Measurements from ENCODE around the gene PMEL.
"Not testable (repeated sequence)": the region's sequence is repeated elsewhere in the genome, so short reads cannot be mapped to it uniquely, and the experiment has no call there.

PMEL gene

DNA sequence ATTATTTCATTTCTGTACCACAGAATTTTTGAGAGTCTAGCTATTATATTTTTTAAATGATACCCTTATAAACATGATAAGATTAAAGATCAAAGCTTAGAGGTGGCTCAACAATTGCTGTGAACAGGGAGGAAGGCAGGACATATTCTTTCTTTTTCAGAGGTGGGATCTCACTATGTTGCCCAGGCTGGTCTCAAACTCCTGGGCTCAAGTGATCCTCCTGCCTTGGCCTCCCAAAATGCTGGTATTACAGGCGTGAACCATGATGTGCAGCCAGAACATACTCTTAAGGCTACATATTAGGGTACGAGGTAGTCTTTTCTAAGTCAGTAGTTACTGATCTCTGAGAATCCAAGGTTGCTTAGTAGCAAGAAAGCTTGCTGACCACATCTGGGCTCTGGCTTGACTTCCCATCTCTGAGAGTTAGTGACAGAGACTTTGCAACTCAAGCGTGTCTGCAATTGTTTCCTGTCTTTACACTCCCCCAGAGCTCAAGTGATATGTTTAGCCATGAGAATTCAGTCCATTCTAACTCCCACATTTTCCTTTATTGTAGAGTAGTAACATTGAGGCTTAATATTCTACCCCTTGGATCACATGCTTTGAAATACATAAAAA is 16.6 kb upstream of the PMEL start:
- DNase-seq: no peak

DNA sequence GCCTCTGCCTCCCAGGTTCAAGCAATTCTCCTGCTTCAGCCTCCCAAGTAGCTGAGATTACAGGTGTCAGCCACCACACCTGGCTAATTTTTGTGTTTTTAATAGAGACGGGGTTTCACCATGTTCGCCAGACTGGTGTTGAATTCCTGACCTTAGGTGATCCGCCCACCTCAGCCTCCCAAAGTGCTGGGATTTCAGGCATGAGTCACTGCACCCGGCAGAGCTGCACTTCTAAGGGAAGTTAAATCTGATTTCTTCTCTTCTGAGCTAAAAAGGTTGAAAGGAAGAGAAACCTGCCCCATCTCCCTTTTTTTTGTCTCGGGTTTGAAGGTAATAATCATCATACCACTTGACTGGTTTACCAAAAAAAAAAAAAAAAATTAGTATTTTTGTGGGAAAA is 16.0 kb upstream of the PMEL start:
- not testable (repeated sequence) for DNase-seq

DNA sequence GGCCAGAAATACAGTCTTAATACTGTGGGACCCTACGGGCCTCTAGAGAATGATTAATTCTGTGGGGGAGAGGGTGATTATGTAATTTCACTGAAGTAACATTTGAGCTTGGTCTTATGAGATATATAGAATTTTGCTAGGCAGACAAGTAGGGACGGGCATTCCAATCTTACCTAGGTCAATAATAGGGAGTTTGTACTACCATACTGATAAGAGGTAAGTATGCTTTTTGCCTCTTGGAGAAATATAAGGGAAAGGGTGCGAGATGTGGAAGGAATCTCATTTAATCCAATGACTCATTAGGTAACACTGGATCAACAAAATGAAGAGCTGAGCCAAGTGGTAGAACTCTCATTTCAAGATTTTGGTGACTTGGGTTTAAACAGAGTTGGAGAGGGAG is 13.2 kb upstream of the PMEL start:
- DNase-seq: no peak

DNA sequence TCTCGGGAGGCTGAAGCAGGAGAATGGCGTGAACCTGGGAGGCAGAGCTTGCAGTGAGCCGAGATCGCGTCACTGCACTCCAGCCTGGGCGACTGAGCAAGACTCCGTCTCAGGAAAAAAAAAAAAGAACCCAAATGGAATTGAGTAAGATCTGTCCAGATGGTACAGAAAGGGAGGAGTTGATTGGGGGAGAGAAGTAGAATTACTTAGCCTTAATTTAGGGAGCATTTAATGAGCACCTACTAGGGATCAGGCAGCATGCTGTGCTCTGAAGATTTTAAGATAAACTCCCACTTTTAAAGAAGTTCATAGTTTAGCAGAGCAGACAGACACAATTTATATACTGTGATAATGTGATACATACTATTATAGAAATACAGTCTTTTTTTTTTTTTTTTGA is 12.6 kb upstream of the PMEL start:
- no peak for DNase-seq

DNA sequence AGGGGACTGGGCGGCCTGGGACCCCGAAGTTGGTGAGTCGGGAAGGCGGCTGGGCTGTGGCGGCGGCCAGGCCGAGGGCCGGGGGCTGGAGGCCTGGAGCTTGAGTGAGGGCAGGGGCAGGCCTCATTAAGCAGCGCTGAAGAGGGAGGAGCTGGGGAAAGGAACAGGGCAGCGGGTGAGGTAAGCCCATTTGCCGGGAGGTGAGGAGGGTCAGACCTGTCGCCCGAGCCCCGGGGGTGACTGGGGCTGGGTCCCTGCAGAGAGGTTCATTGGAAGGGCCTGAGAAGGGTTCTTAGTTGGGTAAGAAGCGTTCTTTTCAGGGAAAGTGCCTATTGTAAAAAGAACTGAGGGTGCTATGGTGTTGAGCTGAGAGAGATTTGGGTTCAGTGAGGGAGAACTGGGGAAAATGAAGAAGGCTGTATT is 8.5 kb upstream of the PMEL start:
- peak; percentile 8 for DNase-seq

DNA sequence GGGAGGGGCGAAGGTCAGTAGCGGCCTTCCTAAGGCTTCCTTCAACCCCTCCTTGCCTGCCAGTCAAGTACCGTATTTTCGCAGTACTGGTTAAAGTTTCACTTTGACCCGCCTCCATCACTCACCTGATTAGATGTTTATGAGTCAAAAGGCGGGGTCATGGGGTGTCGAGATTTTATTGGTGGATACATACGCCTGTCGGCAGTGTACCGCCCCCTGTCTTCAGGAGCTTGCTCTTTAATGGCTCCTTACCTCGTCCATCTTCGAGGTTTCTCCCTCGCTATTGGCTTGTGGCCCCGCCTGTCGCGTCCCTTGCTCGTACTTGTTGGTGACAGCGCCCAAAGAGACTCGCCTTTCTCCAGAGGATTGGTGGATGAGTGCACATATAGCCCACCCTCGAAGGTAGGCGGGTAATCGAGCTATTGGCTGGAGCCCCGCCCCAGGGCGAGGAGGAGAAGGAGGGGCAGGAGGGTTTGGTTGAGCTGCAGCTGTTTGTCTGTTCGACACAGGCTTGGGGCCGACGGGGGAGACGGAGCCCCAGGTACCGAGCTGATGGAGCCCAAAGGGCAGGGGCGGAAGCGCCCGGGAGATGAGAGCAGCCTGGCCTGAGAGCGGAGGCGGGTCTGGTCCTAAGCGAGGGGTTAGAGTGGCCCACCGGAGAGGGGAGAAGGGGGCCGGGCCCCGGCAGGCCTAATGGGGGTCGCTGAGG is 7.9 kb upstream of the PMEL start, which contains the start of gene RAB5B:
Gene RAB5B (plus strand): TSS at position 480 of the 709 bp plus-strand sequence. CDS start 12,883 bp downstream, outside the sequence.
- DNase-seq: peak; percentile 100

DNA sequence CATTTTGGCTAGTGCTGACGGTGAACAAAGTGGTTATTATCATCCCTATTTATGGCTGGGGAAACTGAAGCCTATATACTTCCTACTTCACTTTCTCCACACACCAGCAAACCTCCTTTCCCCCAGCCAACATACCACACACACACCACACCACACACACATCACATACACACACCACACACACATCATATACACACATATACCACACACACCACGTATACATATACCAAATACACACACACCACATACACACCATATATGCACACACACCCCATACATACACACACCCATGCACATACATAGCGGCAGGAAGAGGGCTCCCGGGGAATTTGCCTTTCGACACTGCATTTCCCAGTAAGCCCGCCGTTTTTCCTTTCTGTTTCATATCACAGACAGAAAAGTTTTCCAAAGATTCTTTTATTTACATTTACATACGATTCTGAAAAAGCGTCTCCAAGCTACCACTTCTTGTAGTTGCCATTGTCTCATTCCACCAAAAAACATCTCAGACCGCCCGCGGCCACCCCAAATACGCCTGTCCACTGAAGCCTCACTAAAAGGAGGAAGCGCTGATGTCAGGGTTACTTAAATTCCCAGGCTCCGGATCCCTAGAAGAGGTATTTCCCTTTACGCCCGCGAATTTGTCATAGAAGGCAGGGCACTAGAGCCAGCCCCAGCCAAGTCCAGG is 7.2 kb upstream of the PMEL start:
- peak; percentile 12 for DNase-seq

DNA sequence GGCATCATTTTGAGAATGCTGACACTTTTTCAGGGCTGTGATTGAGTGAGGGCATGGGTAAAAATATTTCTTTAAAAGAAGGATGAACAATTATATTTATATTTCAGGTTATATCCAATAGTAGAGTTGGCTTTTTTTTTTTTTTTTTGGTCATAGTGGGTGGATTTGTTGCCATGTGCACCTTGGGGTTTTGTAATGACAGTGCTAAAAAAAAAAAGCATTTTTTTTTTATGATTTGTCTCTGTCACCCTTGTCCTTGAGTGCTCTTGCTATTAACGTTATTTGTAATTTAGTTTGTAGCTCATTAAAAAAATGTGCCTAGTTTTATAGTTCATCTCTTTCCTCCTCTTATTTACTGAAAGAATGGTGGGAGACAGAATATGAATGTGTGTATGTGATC is 6.6 kb upstream of the PMEL start:
- DNase-seq: no peak

DNA sequence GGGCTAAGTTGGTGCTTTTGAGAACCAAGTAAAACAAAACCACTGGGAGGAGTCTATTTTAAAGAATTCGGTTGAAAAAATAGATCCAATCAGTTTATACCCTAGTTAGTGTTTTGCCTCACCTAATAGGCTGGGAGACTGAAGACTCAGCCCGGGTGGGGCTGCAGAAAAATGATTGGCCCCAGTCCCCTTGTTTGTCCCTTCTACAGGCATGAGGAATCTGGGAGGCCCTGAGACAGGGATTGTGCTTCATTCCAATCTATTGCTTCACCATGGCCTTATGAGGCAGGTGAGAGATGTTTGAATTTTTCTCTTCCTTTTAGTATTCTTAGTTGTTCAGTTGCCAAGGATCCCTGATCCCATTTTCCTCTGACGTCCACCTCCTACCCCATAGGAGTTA is 6.2 kb upstream of the PMEL start:
- DNase-seq: peak; percentile 53

DNA sequence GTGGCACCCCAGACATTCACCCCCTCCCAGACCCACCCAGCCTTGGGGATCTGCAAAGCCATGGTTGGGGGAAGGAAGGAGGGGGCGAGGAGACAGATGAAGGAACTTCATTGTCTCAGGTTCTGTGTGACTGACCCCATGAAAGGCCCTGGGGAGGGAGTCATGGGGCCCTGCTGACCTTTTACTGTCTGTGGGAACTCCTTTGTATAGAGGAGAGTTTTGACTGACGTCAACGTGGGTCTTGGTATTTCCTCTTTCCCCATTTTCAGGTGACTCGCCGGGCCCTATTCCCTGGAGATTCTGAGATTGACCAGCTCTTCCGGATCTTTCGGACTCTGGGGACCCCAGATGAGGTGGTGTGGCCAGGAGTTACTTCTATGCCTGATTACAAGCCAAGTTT is 4.9 kb upstream of the PMEL start:
- DNase-seq: peak; percentile 34

DNA sequence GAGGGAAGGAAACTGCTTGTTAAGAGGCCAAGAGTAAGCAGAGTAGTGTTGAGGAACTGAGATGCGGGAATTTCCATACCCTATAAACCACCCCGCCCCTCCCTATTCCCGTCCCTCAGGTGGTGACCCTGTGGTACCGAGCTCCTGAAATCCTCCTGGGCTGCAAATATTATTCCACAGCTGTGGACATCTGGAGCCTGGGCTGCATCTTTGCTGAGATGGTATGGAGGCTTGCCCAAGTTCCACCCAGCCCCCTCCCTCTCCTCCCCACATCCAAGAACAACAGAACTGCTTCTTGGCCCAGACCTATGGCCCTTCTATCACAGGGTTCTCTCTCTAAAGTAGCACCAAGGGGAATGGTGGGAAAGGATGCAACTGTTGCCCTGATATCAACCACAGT is 3.5 kb upstream of the PMEL start:
- DNase-seq: no peak

DNA sequence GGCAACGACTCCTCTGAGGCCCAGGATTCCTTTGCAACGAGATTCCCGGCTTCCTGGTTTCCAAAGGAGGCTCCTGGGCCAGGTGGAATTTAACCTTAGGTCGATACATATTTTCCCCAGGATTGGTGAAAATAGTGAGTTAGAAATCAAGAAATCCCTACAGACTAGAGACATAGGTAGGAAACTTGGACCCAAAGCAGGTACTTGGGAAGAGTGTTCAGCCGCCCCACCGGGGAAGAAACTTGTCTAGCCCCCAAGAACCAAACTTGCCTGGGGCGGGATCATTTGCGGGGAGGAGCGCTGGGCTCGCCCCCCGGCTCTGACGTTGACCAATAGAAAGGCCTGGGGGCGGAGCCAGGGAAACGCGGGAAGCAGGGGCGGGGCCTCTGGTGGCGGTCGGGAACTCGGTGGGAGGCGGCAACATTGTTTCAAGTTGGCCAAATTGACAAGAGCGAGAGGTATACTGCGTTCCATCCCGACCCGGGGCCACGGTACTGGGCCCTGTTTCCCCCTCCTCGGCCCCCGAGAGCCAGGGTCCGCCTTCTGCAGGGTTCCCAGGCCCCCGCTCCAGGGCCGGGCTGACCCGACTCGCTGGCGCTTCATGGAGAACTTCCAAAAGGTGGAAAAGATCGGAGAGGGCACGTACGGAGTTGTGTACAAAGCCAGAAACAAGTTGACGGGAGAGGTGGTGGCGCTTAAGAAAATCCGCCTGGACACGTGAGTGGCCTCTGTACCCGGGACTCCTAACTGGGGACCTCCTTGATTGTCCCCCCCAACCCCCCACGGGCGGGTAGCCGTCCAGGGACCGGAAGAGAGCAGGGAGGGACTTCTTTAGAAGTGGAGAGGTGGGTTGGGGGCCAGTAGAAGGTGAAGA is 803 bp upstream of the PMEL start, which contains the start of gene CDK2:
Gene CDK2 (plus strand): TSS at position 423 of the 874 bp plus-strand sequence. CDS start 179 bp downstream, at position 602.
- DNase-seq: peak; percentile 77

DNA sequence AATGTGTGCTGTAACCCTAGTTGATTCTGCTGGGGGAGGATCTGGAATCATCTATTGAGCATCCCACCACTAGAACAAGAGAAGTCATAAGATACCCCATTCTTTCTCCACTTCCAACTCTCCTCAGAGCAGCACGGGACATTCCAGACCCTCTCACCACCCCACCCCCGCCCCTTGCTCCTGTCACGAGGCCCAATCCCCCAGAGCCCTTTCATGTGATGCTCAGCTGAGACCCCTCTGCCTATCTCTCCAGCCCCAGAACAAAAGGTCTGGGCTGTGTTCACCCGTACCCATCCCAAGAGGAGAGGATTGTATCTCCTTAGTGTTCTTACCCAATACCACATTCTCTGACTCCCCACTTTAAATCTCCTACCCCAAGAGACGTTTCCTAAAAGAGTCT is 602 bp downstream of the PMEL start:
- DNase-seq: no peak

DNA sequence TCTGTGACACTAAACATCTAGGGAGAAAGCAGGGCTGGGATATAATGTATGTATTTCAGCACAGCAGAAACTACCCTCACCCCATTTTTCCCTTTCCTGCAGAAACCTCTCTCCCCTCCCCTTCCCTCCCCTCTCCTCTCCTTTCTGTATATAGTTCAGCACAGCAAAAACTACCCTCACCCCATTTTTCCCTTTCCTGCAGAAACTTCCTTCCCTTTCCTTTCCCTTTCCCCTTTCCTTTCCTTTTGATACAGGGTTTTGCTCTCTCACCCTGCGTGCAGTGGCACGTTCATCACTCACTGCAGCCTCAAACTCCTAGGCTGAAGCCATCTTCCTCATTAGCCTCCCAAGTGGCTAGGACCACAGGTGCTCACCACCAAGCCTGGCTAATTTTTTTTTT is 2.1 kb downstream of the PMEL start:
- no peak for DNase-seq

DNA sequence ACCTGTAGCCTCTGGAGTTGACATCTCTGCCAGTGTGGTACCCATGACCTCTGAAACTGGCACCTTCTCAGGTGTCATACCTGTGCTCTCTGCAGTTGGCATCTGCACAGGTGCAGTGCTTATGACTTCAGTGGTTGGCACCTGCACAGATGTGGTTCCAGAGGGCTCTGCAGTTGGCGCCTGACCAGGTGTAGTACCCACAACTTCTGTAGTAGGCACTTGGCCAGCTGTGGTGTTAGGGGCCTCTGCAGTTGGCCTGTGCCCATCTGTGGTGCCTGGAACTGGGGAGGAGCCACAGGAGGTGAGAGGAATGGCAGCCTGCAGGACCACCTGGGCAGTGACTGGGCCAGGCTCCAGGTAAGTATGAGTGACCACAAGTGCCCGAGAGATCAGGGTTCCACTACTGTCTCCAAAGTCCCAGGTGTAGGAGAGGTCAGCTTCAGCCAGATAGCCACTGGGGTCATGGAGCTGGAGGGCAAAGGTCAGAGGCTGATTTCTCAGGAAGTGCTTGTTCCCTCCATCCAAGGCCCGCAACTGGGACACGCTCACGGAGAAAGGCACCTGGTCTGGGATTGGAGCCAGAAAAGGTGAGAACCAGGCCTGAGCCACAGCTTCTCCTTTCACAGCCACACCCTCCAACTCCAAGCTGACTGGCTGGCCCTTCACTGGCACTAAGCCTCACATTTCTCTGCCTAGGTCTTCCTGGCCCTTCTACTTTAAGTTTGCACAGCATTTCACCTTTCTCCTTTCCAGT is 8.6 kb downstream of the PMEL start:
- no peak for DNase-seq

DNA sequence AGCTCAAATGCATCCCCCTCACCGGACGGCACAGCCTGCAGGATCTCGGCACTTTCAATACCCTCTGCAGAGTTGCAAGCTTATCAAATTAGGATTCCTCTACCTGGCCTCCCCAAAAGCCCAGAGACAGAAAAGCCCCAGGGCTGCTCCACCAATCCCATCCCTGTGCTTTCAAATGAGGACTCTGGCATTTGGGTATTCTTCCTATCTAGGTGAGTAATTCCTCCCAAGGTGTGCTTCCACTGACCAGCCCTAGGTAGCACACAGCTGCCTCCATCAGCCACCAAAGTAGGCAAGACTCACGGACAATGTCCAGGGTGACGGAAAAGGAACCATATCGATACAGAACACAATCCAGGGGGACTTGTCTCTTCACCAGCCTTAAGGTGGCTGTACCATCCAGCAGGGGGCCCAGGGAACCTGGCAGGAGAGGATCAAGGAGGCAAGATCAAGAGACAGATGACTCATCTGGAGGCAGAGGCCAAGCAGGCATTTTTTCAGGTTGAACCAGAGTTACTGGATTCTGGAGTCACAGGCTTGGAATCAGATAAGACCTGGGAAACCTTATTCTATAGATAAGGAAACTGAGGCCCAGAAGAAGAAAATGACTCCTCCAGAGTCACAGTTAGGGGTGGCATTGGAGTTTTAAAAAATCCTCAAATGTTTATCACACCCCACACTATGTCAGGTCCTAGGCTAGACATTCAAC is 9.9 kb downstream of the PMEL start:
- peak; percentile 56 for DNase-seq

DNA sequence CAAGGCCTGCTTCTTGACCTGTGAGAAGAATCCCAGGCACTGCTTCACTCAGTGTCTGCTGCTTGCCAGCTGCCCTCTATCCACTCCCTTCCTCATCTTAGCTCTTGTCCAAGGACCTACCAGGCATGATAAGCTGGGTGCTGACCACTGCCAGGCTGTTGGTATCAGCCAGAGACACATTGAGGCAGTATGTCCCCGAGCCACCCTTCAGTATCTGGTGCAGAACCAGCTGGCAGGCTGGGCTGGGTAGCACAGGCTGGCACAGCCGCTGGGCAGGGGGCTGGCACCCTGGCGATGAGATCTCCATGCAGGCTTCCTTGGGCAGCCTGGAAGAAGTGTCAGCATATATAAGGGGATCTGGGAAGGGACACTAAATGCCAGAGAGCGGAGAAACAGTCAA is 10.5 kb downstream of the PMEL start:
- DNase-seq: no peak

DNA sequence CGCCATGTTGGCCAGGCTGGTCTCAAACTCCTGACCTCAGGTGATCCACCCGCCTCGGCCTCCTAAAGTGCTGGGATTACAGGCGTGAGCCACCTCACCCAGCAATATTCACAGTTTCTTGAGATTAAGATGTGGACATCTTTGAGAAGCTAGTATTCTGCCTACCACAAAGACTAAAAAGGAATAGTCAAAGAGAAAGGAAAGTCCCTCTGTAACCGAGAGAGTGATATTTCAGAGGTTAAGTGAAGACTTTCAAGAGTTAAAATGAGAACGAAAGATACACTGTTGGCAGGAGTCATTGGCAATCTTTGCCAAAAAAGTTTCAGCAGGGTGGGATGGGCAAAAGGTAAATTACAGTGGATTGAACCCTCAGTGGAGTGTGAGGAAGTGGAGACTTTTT is 19.3 kb downstream of the PMEL start:
- DNase-seq: no peak

DNA sequence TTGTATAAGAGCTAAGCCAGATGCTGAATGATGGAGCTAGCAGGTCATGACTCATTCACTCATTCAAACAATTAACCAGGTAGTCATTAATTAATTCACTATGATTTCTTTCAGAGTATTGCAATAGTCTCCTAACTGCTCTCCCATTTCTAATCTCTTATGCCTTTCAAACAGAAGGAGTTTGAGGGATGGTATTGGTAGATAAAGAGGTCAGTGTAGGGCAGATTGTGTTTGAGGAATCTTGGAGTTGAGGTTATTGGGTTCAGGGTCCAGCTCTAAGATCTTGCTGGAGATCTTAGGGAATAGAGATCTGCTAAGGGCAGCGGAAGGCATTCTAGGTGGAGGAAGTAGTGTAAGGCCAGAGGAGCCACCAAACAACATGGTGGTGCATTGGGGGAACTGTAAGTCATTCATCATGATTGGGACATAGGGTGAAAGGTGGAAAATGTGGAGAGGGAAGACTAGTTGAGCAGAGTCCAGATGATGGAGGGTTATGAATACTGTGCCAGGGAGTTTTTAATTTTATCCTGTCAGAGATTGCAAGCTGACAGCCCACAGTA is 23.2 kb downstream of the PMEL start:
- DNase-seq: no peak

DNA sequence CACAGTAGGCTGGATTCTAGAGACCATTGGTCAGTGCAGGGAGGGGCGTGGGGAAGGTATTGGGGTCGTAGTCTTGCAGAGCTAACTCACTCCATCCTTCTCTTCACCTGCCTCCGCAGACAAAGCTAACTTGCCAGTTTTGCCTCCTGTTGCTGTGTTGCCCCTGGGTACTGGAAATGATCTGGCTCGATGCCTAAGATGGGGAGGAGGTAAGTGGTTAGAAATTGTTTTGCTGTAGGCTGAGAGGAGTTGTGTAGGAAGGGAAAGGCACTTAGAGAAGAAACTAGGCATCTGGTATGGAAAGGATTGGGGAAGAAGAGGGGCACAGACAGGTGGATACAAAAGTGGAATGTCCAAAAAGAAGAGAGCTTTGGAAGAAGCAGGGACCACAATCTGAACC is 23.8 kb downstream of the PMEL start:
- DNase-seq: no peak

DNA sequence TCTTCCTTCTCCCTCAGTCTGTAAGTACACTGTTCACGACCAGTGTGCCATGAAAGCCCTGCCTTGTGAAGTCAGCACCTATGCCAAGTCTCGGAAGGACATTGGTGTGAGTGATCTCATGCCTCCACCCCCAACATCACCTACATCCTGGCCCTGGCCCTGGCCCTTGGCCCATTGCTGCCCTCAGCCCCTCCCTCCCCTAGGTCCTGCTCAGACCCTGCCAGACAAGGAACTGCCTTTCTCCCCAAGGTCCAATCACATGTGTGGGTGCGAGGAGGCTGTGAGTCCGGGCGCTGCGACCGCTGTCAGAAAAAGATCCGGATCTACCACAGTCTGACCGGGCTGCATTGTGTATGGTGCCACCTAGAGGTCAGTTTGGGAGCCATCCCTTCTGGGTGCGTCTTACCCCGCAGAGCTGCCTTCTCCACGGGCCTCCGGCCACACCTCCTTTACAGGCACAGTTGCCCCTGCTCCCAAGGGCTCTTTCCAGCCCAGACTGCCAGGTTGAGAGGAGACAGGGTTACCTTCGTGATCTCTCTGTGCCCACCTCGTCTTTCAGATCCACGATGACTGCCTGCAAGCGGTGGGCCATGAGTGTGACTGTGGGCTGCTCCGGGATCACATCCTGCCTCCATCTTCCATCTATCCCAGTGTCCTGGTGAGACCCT is 25.6 kb downstream of the PMEL start:
- peak; percentile 80 for DNase-seq
